K562 (cell line): ENCODE data around the gene SHE. TPM values are rescaled to one million over a fixed set of nuclear protein-coding genes. Genes with fewer than 3 reads are reported as not detected.

Experiments
- E2F3 ChIP-seq: fragments of 250-450 bp; sonication (Bioruptor Pico); IDR thresholded peaks from 2 replicates; pipeline ENCODE4 v1.4.0; 2020; ENCODE audit warnings: mild to moderate bottlenecking
- KLF16 ChIP-seq: IDR thresholded peaks from 2 replicates; pipeline ENCODE4 v1.6.1; 2016; ENCODE audit warnings: antibody characterized with exemption
- NFE2 ChIP-seq: IDR thresholded peaks from 2 replicates; pipeline ENCODE4 v1.6.1; 2014; ENCODE audit warnings: antibody characterized with exemption, low read depth
- PRMT5 ChIP-seq: sonication (generic); formaldehyde crosslinking; IDR thresholded peaks from 2 replicates; pipeline ENCODE4 v1.5.0; 2020; ENCODE audit warnings: missing genetic modification reagents
- RCOR1 ChIP-seq, 2 experiments: IDR thresholded peaks; 2 replicates each; pipeline ENCODE4 v1.6.1; 2012; ENCODE audit warnings: low read depth in 2 of 2, low read length in 2 of 2, borderline replicate concordance in 1 of 2, improper control_type of control experiment in 1 of 2
- RHOXF2B ChIP-seq: fragments of 250-450 bp; sonication (Bioruptor Pico); conservative IDR thresholded peaks from 2 replicates; pipeline ENCODE4 v1.5.1; 2021
- SMARCA4 ChIP-seq: fragments of 450-650 bp; IDR thresholded peaks from 2 replicates; pipeline ENCODE4 v1.6.1; 2016
- ZNF316 ChIP-seq: fragments of 450-650 bp; IDR thresholded peaks from 2 replicates; pipeline ENCODE4 v1.6.1; 2016
- ZNF324 ChIP-seq: fragments of 250-450 bp; sonication (Bioruptor Pico); IDR thresholded peaks from 2 replicates; pipeline ENCODE4 v1.4.0; 2020; ENCODE audit warnings: mild to moderate bottlenecking
- polyA plus RNA-seq, 8 experiments: library from polyadenylated mRNA; depleted of rRNA in 4 of 8; stranded (reverse) in 5 of 8; unstranded in 3 of 8; fragments of >200 nt; fragmentation: Nextera tagmentation in 2 of 8; fragmentation: Illumina TruSeq in 1 of 8; extraction: Ambion mirVana in 2 of 8; extraction: Trizol in 1 of 8; gene quantifications; 2 replicates each; pipeline versions ENCODE4 v1.2.1 to v1.2.3, GENCODE V29; 2011 to 2014; ENCODE audit warnings: inconsistent platforms in 1 of 8, missing spikeins in 1 of 8
- total RNA-seq, 7 experiments: library from RNA; depleted of rRNA in 6 of 7; stranded (reverse); fragments of >200 nt in 6 of 7; fragmentation: Illumina TruSeq in 2 of 7; extraction: Trizol in 2 of 7; gene quantifications; 2 replicates each; pipeline versions ENCODE4 v1.2.1 to v1.2.3, GENCODE V29; 2011 to 2021; ENCODE audit warnings: low replicate concordance in 1 of 7
- TF ChIP-seq, protein P1 (sequence below): fragments of 450-650 bp; IDR thresholded peaks from 2 replicates; pipeline ENCODE4 v1.6.1; 2016; ENCODE audit warnings: low read depth
- TF ChIP-seq, protein P2 (sequence below): IDR thresholded peaks from 2 replicates; pipeline ENCODE4 v1.6.1; 2014; ENCODE audit warnings: antibody characterized with exemption
- TF ChIP-seq, protein P3 (sequence below): sonication (generic); formaldehyde crosslinking; IDR thresholded peaks from 2 replicates; pipeline ENCODE4 v1.8.1; 2022; ENCODE audit warnings: missing genetic modification reagents
- TF ChIP-seq, protein P4 (sequence below): fragments of 450-650 bp; conservative IDR thresholded peaks from 2 replicates; pipeline ENCODE4 v1.6.1; 2016; ENCODE audit warnings: missing genetic modification characterization, low read depth, mild to moderate bottlenecking, missing compliant biosample characterization, moderate library complexity
- TF ChIP-seq, protein P5 (sequence below): sonication (generic); formaldehyde crosslinking; IDR thresholded peaks from 2 replicates; pipeline ENCODE4 v1.8.0; 2023; ENCODE audit warnings: mild to moderate bottlenecking, missing genetic modification reagents

The SHE gene
- total and polyA plus RNA-seq, 9 of the 15 experiments (the other 6 are each of a cell fraction or from before 2014, with no cell fraction given), result 0.01 to 0.05 TPM; not detected in 7

DNA sequence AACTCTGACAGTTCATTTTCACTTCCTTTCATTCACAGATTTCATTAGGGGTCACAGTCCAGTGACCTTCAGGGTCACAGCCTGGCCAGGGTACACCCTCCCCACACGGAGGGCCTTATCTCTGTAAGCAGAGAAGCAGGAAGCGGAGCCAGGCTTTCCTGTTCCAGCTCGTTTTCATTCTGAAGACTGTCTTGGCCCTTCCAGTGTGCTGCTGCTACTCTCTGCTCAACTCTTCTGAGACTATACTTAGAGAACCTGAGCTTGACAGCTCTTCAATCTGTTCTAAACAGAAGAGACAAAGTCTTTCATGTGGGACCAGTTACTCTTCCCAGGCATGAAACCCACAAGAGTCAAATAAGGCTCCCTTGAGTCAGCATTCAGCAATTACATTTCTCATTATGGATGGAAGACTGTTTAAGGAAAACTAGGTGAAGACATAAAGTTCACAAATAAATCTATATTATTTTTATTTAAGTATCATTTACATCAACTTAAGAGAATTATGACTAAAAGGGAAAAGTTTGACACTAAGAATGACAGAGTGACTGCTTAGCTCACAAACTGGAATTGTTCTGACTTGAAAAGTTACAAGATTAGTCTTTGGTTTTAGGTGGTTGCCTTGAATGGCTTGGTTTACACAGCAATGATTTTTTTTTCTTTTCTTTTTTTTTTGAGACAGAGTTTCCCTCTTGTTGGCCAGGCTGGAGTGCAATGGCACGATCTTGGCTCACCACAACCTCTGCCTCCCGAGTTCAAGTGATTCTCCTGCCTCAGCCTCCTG lies 5.0 kb downstream of the SHE start (continued):
- TF ChIP-seq, protein P1, sequence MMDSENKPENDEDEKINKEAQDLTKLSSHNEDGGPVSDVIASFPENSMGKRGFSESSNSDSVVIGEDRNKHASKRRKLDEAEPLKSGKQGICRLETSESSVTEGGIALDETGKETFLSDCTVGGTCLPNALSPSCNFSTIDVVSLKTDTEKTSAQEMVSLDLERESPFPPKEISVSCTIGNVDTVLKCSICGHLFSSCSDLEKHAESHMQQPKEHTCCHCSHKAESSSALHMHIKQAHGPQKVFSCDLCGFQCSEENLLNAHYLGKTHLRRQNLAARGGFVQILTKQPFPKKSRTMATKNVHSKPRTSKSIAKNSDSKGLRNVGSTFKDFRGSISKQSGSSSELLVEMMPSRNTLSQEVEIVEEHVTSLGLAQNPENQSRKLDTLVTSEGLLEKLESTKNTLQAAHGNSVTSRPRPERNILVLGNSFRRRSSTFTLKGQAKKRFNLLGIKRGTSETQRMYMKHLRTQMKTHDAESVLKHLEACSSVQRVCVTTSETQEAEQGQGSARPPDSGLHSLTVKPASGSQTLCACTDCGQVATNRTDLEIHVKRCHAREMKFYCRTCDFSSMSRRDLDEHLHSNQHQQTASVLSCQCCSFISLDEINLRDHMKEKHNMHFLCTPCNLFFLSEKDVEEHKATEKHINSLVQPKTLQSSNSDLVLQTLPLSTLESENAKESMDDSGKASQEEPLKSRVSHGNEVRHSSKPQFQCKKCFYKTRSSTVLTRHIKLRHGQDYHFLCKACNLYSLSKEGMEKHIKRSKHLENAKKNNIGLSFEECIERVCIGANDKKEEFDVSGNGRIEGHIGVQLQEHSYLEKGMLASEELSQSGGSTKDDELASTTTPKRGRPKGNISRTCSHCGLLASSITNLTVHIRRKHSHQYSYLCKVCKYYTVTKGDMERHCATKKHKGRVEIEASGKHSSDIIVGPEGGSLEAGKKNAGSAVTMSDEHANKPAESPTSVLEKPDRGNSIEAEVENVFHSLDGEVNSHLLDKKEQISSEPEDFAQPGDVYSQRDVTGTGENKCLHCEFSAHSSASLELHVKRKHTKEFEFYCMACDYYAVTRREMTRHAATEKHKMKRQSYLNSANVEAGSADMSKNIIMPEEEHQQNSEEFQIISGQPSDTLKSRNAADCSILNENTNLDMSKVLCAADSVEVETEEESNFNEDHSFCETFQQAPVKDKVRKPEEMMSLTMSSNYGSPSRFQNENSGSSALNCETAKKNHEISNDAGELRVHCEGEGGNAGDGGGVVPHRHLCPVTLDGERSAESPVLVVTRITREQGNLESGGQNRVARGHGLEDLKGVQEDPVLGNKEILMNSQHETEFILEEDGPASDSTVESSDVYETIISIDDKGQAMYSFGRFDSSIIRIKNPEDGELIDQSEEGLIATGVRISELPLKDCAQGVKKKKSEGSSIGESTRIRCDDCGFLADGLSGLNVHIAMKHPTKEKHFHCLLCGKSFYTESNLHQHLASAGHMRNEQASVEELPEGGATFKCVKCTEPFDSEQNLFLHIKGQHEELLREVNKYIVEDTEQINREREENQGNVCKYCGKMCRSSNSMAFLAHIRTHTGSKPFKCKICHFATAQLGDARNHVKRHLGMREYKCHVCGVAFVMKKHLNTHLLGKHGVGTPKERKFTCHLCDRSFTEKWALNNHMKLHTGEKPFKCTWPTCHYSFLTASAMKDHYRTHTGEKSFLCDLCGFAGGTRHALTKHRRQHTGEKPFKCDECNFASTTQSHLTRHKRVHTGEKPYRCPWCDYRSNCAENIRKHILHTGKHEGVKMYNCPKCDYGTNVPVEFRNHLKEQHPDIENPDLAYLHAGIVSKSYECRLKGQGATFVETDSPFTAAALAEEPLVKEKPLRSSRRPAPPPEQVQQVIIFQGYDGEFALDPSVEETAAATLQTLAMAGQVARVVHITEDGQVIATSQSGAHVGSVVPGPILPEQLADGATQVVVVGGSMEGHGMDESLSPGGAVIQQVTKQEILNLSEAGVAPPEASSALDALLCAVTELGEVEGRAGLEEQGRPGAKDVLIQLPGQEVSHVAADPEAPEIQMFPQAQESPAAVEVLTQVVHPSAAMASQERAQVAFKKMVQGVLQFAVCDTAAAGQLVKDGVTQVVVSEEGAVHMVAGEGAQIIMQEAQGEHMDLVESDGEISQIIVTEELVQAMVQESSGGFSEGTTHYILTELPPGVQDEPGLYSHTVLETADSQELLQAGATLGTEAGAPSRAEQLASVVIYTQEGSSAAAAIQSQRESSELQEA, result no peak
- no peak for TF ChIP-seq PRMT5 (CRISPR knock-in tag)
- TF ChIP-seq, protein P2, sequence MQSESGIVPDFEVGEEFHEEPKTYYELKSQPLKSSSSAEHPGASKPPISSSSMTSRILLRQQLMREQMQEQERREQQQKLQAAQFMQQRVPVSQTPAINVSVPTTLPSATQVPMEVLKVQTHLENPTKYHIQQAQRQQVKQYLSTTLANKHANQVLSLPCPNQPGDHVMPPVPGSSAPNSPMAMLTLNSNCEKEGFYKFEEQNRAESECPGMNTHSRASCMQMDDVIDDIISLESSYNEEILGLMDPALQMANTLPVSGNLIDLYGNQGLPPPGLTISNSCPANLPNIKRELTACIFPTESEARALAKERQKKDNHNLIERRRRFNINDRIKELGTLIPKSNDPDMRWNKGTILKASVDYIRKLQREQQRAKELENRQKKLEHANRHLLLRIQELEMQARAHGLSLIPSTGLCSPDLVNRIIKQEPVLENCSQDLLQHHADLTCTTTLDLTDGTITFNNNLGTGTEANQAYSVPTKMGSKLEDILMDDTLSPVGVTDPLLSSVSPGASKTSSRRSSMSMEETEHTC, result no peak
- TF ChIP-seq, protein P3, sequence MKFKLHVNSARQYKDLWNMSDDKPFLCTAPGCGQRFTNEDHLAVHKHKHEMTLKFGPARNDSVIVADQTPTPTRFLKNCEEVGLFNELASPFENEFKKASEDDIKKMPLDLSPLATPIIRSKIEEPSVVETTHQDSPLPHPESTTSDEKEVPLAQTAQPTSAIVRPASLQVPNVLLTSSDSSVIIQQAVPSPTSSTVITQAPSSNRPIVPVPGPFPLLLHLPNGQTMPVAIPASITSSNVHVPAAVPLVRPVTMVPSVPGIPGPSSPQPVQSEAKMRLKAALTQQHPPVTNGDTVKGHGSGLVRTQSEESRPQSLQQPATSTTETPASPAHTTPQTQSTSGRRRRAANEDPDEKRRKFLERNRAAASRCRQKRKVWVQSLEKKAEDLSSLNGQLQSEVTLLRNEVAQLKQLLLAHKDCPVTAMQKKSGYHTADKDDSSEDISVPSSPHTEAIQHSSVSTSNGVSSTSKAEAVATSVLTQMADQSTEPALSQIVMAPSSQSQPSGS, result no peak
- TF ChIP-seq E2F3 (CRISPR knock-in tag), result no peak
- no peak for TF ChIP-seq ZNF324 (CRISPR knock-in tag)
- peak; percentile 68 for TF ChIP-seq SMARCA4
- TF ChIP-seq ZNF316, result no peak
- no peak for TF ChIP-seq RHOXF2B (CRISPR knock-in tag)
- no peak for TF ChIP-seq NFE2
- TF ChIP-seq, protein P4, sequence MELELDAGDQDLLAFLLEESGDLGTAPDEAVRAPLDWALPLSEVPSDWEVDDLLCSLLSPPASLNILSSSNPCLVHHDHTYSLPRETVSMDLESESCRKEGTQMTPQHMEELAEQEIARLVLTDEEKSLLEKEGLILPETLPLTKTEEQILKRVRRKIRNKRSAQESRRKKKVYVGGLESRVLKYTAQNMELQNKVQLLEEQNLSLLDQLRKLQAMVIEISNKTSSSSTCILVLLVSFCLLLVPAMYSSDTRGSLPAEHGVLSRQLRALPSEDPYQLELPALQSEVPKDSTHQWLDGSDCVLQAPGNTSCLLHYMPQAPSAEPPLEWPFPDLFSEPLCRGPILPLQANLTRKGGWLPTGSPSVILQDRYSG (tag), result no peak
- peak; percentile 85 to 99 for TF ChIP-seq RCOR1 (IDR thresholded peaks at IDR 0.05; ENCODE audit: borderline replicate concordance in 1 of 2, low read depth in 2 of 2, low read length in 2 of 2)
- peak; percentile 75 for TF ChIP-seq KLF16
- TF ChIP-seq, protein P5, sequence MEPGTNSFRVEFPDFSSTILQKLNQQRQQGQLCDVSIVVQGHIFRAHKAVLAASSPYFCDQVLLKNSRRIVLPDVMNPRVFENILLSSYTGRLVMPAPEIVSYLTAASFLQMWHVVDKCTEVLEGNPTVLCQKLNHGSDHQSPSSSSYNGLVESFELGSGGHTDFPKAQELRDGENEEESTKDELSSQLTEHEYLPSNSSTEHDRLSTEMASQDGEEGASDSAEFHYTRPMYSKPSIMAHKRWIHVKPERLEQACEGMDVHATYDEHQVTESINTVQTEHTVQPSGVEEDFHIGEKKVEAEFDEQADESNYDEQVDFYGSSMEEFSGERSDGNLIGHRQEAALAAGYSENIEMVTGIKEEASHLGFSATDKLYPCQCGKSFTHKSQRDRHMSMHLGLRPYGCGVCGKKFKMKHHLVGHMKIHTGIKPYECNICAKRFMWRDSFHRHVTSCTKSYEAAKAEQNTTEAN (CRISPR knock-in tag), result no peak
